HG03520 (cell line): ENCODE measurements around the gene POLR3B.
"Not testable (repeated sequence)": the region's sequence is repeated elsewhere in the genome, so short reads cannot be mapped to it uniquely, and the experiment has no call there.

Source experiments
- ATAC-seq: cut with Tn5 transposase; IDR thresholded peaks from one replicate; pipeline ENCODE4 v1.9.1; 2021; ENCODE audit warnings: mild to moderate bottlenecking, moderate library complexity; ENCODE audit not compliant: unreplicated experiment

POLR3B gene

GRCh38 chr12:106357549-106358395, at the start of gene POLR3B:
POLR3B (plus strand) TSS chr12:106357748; CDS start chr12:106357880, 132 bp downstream.
- ATAC-seq: peak; percentile 88

- no peak for ATAC-seq
Measured at GRCh38 chr12:106308121-106308520, 49.4 kb upstream of the POLR3B start.

GRCh38 chr12:106308611-106309010, 48.9 kb upstream of the POLR3B start:
- no peak for ATAC-seq

GRCh38 chr12:106309671-106310505, 47.7 kb upstream of the POLR3B start:
- no peak for ATAC-seq

- no peak for ATAC-seq
Measured at GRCh38 chr12:106310687-106311086, 46.9 kb upstream of the POLR3B start.

GRCh38 chr12:106311139-106311538, 46.4 kb upstream of the POLR3B start:
- ATAC-seq: no peak

- ATAC-seq: not testable (repeated sequence)
Measured at GRCh38 chr12:106313413-106313812, 44.1 kb upstream of the POLR3B start.

GRCh38 chr12:106315523-106315922, 42.0 kb upstream of the POLR3B start:
- no peak for ATAC-seq

- no peak for ATAC-seq
Measured at GRCh38 chr12:106317406-106318082, 40.0 kb upstream of the POLR3B start.

GRCh38 chr12:106321139-106321850, 36.3 kb upstream of the POLR3B start:
- ATAC-seq: no peak

GRCh38 chr12:106323537-106323936, 34.0 kb upstream of the POLR3B start:
- ATAC-seq: no peak

- no peak for ATAC-seq
Measured at GRCh38 chr12:106327309-106327869, 30.2 kb upstream of the POLR3B start.

- no peak for ATAC-seq
Measured at GRCh38 chr12:106328735-106329134, 28.8 kb upstream of the POLR3B start.

GRCh38 chr12:106329231-106329982, 28.1 kb upstream of the POLR3B start:
- ATAC-seq: no peak

GRCh38 chr12:106331599-106331998, 25.9 kb upstream of the POLR3B start:
- ATAC-seq: no peak

- ATAC-seq: no peak
Measured at GRCh38 chr12:106332536-106332935, 25.0 kb upstream of the POLR3B start.

- ATAC-seq: no peak
Measured at GRCh38 chr12:106333010-106333409, 24.5 kb upstream of the POLR3B start.

GRCh38 chr12:106333756-106334155, 23.8 kb upstream of the POLR3B start:
- ATAC-seq: no peak

- ATAC-seq: no peak
Measured at GRCh38 chr12:106341086-106341877, 16.3 kb upstream of the POLR3B start.
